GM19397 (cell line): ENCODE measurements around the gene SMYD3.

Experiments used
- ATAC-seq: cut with Tn5 transposase; IDR thresholded peaks from one replicate; pipeline ENCODE4 v1.9.1; 2021; ENCODE audit warnings: mild to moderate bottlenecking, moderate library complexity; ENCODE audit not compliant: unreplicated experiment

The SMYD3 gene

DNA sequence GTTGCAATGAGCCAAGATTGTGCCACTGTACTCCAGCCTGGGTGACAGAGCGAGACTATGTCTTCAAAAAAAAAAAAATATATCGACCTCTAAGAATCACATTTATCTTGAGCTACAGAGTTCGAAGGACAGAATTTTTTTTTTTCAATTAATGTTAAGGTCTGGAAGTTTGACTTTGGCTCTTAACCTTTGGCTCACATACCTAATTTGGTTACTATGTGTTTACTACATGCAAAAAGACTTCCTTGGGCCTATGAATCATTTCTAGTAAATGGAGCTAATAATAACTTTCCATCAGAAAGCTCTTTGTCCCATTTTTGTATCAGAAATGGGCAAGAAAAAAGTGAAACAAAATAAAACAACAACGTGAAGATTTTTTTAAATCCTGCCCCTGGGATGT is 351.2 kb downstream of the SMYD3 start:
- ATAC-seq = no peak

DNA sequence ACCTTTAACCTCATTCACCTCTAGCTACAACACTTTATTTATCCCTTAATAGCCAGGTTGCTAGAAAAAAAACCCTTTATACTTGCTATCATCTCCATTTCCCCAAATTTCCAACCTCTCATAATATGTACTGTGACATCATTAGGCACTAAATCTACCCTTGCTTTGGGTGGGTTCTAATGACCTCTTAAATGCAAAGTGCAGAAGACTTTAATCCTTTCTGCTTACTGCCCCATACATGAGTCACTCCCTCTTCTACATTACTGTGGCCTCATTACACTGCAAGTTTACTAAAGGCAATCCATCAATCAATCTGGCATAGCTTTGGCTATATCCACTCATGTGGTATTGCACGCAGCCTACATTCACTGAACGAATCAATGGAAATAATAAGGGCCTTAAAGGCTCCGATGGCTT is 353.3 kb downstream of the SMYD3 start:
- ATAC-seq = no peak

DNA sequence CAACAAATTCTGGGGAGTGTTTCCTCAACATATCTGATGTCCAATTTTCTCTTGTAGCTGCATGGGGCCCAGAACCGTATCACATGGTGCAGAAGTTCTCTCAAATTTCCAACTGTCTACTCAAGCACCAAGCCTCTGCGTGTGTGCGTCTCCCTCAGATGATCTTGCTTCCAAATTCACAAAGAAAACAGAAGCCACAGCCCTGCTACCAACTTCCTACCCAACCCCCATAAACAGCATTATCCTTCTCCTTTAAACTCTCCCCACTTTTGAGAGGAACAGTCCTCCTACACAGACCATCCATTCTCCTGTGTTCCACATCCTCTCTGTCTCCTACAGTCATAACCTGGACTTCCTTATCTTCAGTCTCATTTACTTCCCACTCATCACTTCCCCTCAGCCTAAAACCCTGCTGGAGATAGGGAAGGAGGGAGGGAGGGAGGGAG is 354.1 kb downstream of the SMYD3 start:
- no peak for ATAC-seq

DNA sequence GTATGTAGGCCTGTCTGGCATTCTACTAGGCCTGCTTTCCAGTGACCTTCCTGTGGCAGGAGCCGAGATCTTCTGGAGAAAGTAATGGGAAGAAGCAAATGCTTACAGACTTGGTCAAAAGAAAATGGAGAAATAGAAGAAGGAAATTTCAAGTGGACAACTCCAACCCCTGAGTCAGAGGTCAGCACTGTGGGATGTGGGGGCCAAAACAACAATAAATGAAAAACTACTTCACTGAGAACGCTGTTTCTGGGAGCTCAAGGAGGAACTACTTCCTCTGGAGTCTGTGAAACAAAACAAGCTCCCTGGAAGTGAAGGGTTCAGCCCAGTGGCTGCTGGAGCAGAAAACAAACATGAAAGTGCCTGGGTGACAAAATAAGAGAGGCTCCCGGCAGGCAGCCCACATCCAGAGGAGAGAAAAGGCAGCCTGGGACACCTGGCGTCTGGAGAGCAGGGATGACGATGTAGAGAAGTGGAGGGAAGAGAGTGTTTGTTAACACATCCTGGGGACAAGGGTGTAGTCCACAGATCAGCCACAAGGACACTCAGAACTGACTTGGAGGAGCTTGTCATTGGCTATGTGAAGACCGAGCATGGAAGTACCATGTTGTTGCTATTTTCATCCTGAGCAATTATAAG is 355.2 kb downstream of the SMYD3 start:
- no peak for ATAC-seq

DNA sequence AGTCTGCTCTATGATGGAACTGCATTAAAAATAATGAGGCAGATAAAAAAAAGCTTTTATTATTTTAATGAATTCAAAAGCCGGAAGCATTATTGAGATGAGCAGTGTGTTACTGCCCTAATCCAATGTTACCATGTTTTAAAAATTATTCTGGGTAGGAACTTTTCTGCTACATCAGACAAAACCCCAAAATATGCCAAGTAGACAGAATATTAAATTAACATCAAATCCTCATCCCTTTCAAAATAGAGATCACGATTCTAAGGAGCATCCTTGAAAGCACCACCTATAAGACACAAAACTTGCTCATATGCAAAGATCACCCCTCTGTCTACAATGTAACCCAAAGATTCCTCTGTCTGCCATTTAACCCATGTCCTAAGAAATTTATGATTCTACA is 357.5 kb downstream of the SMYD3 start:
- no peak for ATAC-seq

DNA sequence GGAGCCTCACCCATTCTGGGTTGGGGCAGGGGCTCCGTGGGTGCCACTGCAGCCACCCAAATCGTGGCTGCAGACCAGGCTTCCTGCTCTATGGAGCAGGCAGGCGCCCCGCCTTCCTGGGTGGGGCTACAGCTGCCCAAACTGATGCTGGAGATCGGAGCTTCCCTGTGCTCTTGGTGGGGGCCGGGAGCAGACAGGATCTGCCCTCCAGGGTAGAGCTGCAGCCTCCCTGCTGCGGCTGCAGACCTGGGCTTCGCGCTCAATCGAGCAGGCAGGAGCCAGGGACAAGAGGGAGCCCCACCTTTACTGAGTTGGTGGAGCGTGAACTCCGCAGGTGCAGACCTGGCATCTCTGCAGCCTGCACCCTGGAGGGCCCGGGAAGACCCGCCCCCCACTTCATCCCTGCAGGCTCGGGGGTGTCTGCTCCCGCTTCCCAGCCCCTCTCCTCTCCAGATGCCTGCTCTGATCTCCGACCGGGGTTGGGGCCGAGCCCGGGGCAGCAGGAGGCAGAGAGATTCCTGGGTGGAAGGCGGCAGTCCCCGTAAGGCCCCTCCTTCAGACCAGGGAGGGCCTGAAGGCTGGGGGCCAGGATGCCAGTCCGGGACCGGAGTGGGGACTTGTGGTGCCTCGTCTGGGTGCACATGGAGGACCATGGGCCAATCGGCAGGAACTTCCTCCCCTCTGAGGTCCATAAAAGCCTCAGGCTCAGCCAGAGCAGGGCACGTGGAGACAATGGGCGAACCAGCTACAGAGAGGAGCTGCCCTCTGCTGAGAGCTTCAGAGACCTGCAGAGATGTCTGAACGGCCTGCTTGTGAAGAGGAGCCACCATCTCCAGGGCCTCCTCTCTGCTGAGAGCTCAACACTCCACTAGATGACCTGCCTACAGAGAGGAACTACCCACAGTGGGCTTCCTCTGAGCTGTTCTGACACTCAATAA is 359.3 kb downstream of the SMYD3 start:
- no peak for ATAC-seq

DNA sequence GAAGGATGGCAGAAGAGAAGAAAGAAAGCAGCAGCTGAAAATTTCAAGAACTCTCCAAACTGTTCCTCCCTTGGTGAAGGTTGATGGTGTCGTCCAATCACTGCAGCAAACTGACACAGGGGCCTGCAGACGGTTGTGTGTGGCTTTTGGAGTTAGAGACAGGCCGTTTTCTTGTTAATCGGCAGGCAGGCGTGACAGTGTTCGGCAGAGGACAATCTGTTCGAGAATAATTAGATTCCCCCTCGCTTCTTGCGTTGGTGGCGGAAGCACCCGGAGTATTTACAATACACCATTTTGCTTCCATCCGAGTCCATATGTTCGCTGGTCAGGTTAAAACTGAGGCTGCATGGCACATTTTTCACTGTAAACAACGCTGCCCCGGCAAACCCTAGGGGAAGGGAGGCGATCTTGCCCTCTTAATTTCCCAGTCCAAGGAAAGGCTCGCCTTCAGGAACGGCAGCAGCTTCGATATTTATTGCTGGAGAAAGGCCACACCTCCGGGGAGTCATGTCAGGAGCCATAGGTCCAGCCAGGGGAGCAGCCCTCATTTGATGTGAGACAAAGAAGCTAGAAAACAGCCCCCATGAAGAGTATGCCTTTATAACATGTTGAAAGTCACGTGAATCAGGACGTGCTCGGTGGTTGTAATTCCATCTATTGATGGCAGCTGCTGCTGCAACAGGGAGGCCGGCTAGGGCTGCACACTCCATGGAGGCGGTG is 360.1 kb downstream of the SMYD3 start:
- ATAC-seq = no peak

DNA sequence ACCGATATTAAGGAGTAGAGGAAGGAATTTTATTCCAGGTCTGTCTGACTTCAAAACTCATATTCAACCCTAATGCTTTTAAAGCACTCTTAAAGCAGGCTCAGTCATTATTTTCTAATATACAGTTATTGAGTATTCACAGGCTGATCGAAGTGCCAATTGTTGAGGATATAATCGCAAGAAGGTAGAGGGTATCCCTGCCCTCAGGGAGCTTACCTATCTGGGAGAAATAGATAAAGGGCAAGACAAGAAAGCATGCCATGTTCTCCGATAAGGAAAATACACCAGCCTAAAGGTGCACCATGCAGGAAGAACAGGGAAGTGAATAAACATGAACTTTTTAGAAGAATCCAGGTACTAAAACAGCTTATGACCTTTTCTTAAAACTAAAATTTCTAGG is 361.2 kb downstream of the SMYD3 start:
- ATAC-seq = no peak

DNA sequence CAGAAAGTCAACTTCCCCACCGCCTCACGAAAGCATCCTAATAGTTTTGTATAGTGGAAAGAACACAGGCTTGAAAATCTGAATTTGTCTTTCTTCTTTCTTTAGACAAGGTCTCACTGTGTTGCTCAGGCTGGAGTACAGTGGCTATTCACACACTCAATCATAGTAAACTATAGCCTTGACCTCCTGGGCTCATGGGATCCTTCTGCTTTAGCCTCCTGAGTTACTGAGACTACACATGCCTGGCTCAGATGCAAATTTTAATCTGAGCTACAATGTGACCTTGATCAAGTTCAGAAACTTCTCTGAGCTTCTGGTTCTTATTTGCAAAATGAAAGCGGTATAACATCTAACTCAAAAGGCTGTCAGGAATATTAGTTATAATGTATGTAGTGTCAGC is 362.1 kb downstream of the SMYD3 start:
- no peak for ATAC-seq

DNA sequence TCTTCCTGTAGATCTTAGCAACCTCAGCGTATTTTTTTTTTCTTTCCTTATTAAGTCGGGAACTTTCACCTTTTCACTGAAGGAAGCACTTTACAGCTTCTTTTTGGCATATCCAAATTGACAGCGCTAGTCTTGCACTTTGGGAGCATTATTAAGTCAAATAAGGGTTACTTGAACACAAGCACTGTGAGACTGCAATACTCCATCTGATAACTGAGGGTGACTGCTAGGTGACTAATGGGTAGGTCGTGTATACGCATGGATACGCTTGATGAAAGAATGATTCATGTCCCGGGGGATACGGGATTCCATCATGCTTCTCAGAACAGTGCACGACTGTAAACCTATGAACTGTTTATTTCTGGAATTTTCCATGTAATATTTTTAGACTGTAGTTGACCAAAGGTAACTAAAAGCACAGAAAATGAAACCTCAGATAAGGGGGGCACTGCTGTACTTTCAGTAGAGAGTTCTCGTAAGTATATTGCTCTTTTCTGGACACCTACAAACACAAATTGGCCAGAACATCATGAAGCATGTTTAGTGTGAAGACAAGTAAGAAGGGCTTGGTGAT is 364.7 kb downstream of the SMYD3 start:
- no peak for ATAC-seq

DNA sequence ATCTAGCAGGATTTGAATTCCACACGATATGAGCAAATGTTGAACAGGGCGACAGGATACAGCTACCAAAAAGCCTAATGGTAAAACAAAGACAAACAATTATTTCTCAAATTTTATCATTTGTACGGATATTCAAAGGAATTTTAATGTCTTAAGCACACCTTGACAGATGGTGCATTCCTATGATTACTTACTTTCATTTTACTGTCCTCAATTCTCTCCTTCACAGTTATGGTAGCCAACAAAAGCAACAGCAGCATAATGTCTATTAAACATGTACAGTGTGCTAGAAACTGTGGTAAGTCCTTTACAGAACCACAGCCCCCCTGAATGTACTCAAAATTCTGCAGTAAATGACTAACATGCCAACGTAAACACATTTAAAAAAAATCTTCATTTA is 365.8 kb downstream of the SMYD3 start:
- no peak for ATAC-seq

DNA sequence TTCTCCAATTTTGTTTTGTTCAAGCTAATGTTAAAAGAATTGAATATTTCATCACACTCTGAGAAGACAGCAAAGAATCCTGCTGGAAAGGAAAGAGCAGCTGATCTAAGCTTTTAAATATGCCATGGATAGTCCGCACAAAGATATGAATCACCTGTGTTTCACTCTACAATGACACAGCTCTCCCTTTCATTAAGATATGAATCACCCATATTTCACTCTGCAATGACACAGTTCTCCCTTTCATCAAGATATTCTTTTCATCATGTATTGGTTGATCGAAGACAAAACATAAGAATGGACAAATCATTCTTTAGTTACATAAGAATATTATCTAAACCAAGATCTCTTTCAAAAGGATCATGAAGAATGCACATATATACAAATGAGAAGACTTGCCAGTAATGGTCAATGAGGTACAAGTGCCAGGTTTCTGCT is 367.3 kb downstream of the SMYD3 start:
- no peak for ATAC-seq

DNA sequence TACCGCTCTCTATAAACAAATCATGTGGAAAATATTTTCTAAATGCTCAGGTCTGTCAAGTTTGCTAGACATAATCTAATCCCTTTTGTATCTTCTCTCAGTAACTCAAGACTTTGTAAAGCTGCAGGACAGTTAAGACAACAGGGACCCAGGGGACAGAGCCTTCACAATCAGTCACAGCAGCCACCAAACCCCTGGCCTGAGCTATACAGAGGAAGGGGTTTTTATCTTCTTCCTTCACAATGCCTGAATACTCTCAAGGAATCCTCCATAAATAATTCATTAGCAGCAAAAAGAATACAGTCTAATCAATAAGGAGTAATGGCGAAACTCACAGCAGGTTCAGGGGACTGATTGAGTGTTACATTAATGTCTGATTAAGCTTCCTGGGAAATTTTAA is 368.3 kb downstream of the SMYD3 start:
- ATAC-seq = no peak

DNA sequence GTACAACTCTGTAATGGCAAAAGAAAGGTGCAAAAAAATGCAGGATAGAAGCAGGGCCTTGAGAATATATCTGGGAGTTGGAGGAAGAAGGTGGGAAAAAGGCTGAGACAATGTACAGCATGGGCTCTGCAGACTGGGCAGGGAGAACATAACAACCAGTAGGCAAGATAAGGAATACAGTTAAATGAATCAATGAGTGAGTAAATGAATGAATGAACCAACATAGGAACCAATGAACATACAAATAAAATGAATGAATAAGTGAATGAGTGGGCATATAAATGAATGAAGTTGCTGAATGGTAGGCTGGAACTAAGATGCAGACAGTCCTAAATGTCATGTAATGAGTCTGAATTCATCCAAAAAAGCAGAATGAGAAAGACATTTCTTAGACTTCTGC is 370.6 kb downstream of the SMYD3 start:
- ATAC-seq = no peak

DNA sequence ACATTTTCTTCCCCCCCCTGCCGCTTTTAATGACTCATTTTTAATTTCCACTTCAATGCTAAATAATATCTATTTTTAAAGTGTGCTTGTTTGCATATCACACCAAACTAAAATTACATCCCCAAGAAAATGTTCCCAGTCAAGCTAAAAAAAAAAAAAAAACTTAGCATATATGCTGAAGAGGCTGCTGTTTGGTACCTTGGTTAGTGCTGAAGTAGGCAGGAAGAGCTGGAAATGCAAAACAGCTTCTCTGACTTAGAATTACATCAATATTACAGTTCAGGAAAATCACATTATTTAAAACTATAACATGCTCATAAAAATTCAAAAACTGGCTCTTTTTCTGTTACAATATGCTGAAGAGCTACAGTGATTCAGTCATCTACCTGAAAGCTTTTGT is 372.3 kb downstream of the SMYD3 start:
- ATAC-seq = no peak

DNA sequence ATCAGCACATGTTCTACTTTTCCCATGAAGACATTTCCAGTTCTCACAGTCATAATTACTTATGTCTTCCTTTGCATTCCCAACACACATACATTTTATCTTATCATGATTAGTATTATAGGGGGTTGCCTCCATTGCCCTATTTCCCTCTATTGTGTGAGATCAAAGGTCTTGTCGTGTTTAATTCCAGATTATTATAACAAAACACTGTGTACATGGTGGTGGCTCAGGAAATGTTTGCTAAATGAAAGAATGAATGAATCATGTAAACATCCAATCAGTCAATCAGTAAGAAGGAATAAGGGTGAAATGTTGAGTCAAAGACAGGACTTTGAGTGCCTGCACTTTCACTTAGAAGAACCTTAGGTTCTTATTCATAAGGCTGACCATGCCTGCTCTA is 376.0 kb downstream of the SMYD3 start:
- ATAC-seq = no peak

DNA sequence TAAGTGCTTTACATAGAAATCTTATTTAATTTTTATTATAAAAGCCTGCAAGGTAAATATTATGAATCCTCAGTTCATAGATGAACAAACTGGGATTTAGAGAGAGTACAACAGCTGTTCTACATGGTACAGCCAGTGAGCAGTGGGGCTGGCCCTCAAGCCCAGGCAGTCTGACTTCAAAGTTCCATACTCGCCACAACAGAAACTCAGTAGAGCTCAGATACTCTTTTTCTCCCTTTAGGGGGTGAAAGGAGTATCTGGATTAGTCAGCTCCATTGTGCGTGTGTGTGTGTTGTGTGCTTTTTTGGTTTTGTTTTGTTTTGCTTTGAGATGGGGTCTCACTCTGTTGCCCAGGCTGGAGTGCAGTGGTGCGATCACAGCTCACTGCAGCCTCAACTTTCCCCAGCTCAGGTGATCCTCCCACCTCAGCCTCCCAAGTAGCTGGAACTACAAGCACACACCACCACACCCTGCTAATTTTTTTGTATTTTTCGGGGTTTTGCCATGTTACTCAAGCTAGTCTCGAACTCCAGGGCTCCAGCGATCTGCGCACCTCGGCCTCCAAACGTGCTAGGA is 378.5 kb downstream of the SMYD3 start:
- no peak for ATAC-seq

DNA sequence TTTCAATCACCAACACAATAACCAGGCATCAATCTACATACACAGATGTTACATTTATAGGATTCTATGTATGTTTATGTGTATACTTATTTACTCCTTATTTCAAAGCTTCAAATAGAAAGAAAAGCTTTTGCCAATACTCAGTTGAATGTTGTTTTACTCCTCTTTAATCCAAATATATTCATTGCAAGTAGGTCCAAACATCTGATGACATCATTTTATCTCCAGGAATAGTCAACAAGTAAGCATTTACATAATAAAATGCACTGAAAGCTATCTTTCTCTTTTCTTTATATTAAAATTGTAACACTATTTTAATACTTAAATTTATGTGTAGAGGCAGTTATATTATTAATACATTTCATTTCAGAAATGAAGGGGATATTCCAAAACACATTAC is 380.5 kb downstream of the SMYD3 start:
- no peak for ATAC-seq

DNA sequence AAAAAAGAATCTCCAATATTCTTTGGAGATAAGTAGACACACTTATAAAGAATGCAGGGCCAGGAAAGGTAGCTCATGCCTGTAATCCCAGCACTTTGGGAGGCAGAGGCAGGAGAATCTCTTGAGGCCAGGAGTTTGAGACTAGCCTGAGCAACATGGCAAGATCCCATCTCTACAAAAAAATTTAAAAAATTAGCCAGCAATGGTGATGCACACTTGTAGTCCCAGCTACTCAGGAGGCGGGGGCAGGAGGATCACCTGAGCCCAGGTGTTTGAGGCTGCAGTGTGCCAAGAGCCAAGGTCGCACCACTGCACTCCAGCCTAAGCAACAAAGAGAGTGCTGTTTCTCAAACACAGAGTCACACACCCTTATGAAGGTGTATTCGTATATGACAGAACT is 385.0 kb downstream of the SMYD3 start:
- ATAC-seq = no peak

DNA sequence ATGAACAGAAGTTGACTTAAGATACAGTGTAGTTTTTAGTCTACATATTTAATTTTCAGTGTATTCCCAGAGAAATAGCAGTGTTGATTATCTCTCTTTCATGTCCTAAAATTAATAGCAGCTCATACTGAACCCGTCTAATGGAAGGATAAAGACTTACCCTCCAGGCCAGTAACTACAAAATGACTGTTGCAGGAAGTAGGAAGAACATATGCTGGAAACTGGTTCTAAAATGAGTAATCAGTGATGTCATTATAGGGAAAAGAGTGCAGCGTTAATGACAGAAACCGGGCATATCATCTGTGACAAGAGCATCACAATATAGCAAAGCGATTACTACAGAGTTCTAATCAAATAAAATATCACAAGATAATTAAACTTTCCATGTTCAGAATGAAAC is 385.5 kb downstream of the SMYD3 start:
- no peak for ATAC-seq
